Prostate gland (tissue), 2 donors: ENCODE data around the gene FAIM2. TPM values are rescaled to one million over a fixed set of nuclear protein-coding genes. Genes with fewer than 3 reads are reported as not detected.

ENCODE experiments used
- DNase-seq: peaks from one replicate; pipeline ENCODE4 v3.0.0-alpha.2; 2019; ENCODE audit warnings: low spot score
- H3K27ac ChIP-seq, 2 donors: fragments of 200-600 bp; sonication (generic); 2 replicates each; pipeline ENCODE4 v1.5.1; 2017 to 2019
- H3K27me3 ChIP-seq: fragments of 200-600 bp; sonication (generic); replicated peaks from 2 replicates; pipeline ENCODE4 v1.5.1; 2019; ENCODE audit not compliant: insufficient read depth
- H3K36me3 ChIP-seq, 2 donors: fragments of 200-600 bp; sonication (generic); 1 replicate in 1 of 2; 2 replicates in 1 of 2; pipeline versions ENCODE4 v1.5.1 to v1.8.1; 2017 to 2019
- H3K4me1 ChIP-seq: fragments of 200-600 bp; sonication (generic); replicated peaks from 2 replicates; pipeline ENCODE4 v1.5.1; 2019
- H3K4me3 ChIP-seq, 2 donors: fragments of 200-600 bp; sonication (generic); 2 replicates each; pipeline ENCODE4 v1.5.1; 2017 to 2019
- H3K9me3 ChIP-seq: fragments of 200-600 bp; sonication (generic); 2 replicates; pipeline ENCODE4 v1.5.1; 2017
- POLR2A ChIP-seq: fragments of 450-650 bp; IDR thresholded peaks from one replicate; pipeline ENCODE4 v1.6.1; 2016; ENCODE audit warnings: antibody characterized with exemption, mild to moderate bottlenecking
- POLR2AphosphoS5 ChIP-seq: sonication (generic); formaldehyde crosslinking; IDR thresholded peaks from one replicate; pipeline ENCODE4 v1.6.1; 2017; ENCODE audit warnings: antibody characterized with exemption
- WGBS: methylation state at CpG from one replicate; pipeline ENCODE4 v1.1.5; 2018; 5-methylcytosine and 5-hydroxymethylcytosine counted together
- intact Hi-C: fragments of 100-400 bp; cut with DNase I; formaldehyde crosslinking; loops from one replicate; pipeline ENCODE4 v1.14.2; 2022
- total RNA-seq, 2 donors: library from RNA; depleted of rRNA; stranded (reverse); fragments of >200 nt; gene quantifications; one replicate each; pipeline ENCODE4 v1.1.0, GENCODE V29; 2016
- TF ChIP-seq, protein P1 (sequence below), 4 experiments: fragments of 200-600 bp in 2 of 4; fragments of 450-650 bp in 2 of 4; sonication (generic) in 2 of 4; IDR thresholded peaks; 1 replicate in 3 of 4; 2 replicates in 1 of 4; pipeline ENCODE4 v1.5.1; 2016 to 2019; ENCODE audit warnings: antibody characterized with exemption in 4 of 4, mild to moderate bottlenecking in 2 of 4, moderate library complexity in 2 of 4

Gene FAIM2
- total RNA-seq, 2 donors from 2014 or later: 2.8 to 12.0 TPM

GRCh38 chr12:49950273-49951251 lies 46.9 kb upstream of the FAIM2 start, which contains the start of gene AQP2:
TSS of gene AQP2 (plus strand) at chr12:49950737. CDS start at chr12:49950831, 94 bp downstream.
- Histone ChIP-seq H3K36me3 (no peaks in the 10 kb centered on the region), H3K27me3 (no peaks in the 10 kb centered on the region), H3K27ac (no peak within 1 kb of the TSS), H3K4me1 (no peaks in the 10 kb centered on the region), H3K4me3 (no peak within 1 kb of the TSS), H3K9me3 (no peaks in the 10 kb centered on the region)
- intact Hi-C loops: no loop called here
- no peak for TF ChIP-seq POLR2A
- TF ChIP-seq POLR2AphosphoS5: no peak
- TF ChIP-seq, protein P1, sequence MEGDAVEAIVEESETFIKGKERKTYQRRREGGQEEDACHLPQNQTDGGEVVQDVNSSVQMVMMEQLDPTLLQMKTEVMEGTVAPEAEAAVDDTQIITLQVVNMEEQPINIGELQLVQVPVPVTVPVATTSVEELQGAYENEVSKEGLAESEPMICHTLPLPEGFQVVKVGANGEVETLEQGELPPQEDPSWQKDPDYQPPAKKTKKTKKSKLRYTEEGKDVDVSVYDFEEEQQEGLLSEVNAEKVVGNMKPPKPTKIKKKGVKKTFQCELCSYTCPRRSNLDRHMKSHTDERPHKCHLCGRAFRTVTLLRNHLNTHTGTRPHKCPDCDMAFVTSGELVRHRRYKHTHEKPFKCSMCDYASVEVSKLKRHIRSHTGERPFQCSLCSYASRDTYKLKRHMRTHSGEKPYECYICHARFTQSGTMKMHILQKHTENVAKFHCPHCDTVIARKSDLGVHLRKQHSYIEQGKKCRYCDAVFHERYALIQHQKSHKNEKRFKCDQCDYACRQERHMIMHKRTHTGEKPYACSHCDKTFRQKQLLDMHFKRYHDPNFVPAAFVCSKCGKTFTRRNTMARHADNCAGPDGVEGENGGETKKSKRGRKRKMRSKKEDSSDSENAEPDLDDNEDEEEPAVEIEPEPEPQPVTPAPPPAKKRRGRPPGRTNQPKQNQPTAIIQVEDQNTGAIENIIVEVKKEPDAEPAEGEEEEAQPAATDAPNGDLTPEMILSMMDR (IDR thresholded peaks at IDR 0.05): no peak
- no peak for DNase-seq
- 84% methylated on average over 32 of the region's 32 CpGs for WGBS

- H3K4me1 ChIP-seq: no peaks in the 10 kb centered on the region
- no peak overlapping the region for H3K4me3 ChIP-seq
- H3K27ac ChIP-seq: no peak overlapping the region
- H3K36me3 ChIP-seq: no peaks in the 10 kb centered on the region
- TF ChIP-seq, protein P1 (IDR thresholded peaks at IDR 0.05): no peak
- TF ChIP-seq POLR2A: no peak
- TF ChIP-seq POLR2AphosphoS5: no peak
- H3K9me3 ChIP-seq: no peaks in the 10 kb centered on the region
- DNase-seq: no peak
- H3K27me3 ChIP-seq: no peaks in the 10 kb centered on the region
- 89% methylated on average over 3 of the region's 3 CpGs for WGBS
- intact Hi-C loops: no loop called here
Measured at GRCh38 chr12:49949866-49950265, 46.2 kb upstream of the FAIM2 start.

- H3K4me1 ChIP-seq: no peaks in the 10 kb centered on the region
- WGBS: 89% methylated on average over 13 of the region's 13 CpGs
- no peak overlapping the region for H3K27ac ChIP-seq
- TF ChIP-seq POLR2A: no peak
- no peak for TF ChIP-seq POLR2AphosphoS5
- TF ChIP-seq, protein P1 (IDR thresholded peaks at IDR 0.05): no peak
- intact Hi-C loops: no loop called here
- no peaks in the 10 kb centered on the region for H3K27me3 ChIP-seq
- no peaks in the 10 kb centered on the region for H3K9me3 ChIP-seq
- no peaks in the 10 kb centered on the region for H3K36me3 ChIP-seq
- H3K4me3 ChIP-seq: no peak overlapping the region
- DNase-seq: no peak
Measured at GRCh38 chr12:49948866-49949845, 45.5 kb upstream of the FAIM2 start.

DNA sequence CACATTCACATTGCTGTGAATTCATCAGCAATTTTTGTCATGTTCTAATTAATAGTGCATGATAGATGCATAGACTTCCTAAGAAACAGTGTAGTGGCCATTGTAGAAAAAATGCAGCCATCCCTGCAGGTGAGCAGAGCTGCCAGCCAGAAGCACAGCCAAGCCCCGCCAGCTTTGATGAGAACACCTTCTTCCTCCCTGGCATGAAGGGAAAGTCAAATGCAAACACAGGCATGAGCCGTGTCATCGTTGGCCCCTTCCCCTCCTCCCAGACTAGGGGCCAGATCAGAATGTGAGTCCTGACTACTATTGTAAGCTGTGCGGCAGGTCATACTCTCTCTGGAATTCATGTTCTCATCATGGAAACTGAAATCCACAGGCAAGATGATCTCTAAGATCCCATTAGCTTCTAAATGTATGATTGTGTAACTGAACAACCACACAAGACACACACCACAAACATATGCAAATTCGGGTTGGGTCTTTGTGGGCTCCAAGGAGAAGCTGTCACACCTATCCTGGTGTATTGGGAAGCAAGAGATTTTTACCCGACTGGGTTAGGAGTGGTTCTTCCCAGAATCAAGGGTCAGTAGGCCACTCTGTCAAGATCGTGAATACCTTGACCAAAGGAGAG lies 44.0 kb upstream of the FAIM2 start:
- intact Hi-C loops: no loop called here
- DNase-seq: no peak
- H3K4me3 ChIP-seq: no peak overlapping the region
- H3K27me3 ChIP-seq: no peaks in the 10 kb centered on the region
- 66% methylated on average over 7 of the region's 7 CpGs for WGBS
- H3K27ac ChIP-seq: no peak overlapping the region
- H3K36me3 ChIP-seq: no peaks in the 10 kb centered on the region
- H3K4me1 ChIP-seq: no peaks in the 10 kb centered on the region
- no peaks in the 10 kb centered on the region for H3K9me3 ChIP-seq
- peak; percentile 35 for TF ChIP-seq POLR2AphosphoS5
- TF ChIP-seq, protein P1 (IDR thresholded peaks at IDR 0.05): no peak
